Right cardiac atrium (tissue), 5 donors: ENCODE measurements around the gene LAMTOR5. TPM values are rescaled to one million over a fixed set of nuclear protein-coding genes. Genes with fewer than 3 reads are reported as not detected.
"Not testable (repeated sequence)": the region's sequence is repeated elsewhere in the genome, so short reads cannot be mapped to it uniquely, and the experiment has no call there.

Experiments used
- ATAC-seq, 2 donors: fragments of 200-7000 bp; cut with Tn5 transposase; one replicate each; pipeline versions ENCODE4 v1.8.0 to v1.9.1; 2020; ENCODE audit warnings: moderate library complexity in 2 of 2, mild to moderate bottlenecking in 1 of 2
- DNase-seq, 3 donors: peaks; one replicate each; pipeline ENCODE4 v3.0.0-alpha.2; 2020
- H3K27ac ChIP-seq: one replicate; pipeline ENCODE4 v1.5.1; 2013; ENCODE audit warnings: mild to moderate bottlenecking, low read length, control low read depth, moderate library complexity
- H3K27me3 ChIP-seq: one replicate; pipeline ENCODE4 v1.6.1; 2013; ENCODE audit not compliant: control insufficient read depth, insufficient read depth
- H3K4me1 ChIP-seq: one replicate; pipeline ENCODE4 v1.6.1; 2013; ENCODE audit warnings: low read length; ENCODE audit not compliant: control insufficient read depth, insufficient read depth
- H3K4me3 ChIP-seq: one replicate; pipeline ENCODE4 v1.5.1; 2013; ENCODE audit warnings: low read length, control low read depth
- H3K9me3 ChIP-seq: one replicate; pipeline ENCODE4 v1.6.1; 2013; ENCODE audit warnings: low read length; ENCODE audit not compliant: control insufficient read depth
- WGBS: extraction: QIAGEN DNeasy Blood & Tissue Kit; methylation state at CpG from one replicate; pipeline ENCODE4 v1.1.7; 2013; 5-methylcytosine and 5-hydroxymethylcytosine counted together
- intact Hi-C, 4 donors: fragments of 100-400 bp; cut with DNase I; formaldehyde crosslinking; loops; one replicate each; pipeline versions ENCODE4 v1.11.0 to v1.14.0; 2022 to 2023
- polyA plus RNA-seq: library from polyadenylated mRNA; stranded (reverse); fragments of 200-250 nt; gene quantifications from one replicate; pipeline ENCODE4 v1.2.3, GENCODE V29; 2013
- total RNA-seq, 4 donors: library from RNA; stranded (reverse); fragmentation: NEBNext Ultra II Directional; extraction: Animal tissue kit (Norgen Biotek cat#: 25700); gene quantifications; one replicate each; pipeline ENCODE4 v1.2.1, GENCODE V29; 2021
- donor health status: healthy with polysubstance abuse.
- donor health status: DM: no; HTN: yes; CAD: no.
- donor health status: DM: no; HTN: no; CAD: no.
- donor health status: DM: no; HTN: yes; CAD: no; lungs with severe emphysema.
- donor health status: DM: yes; HTN: yes; CAD: no.

Gene LAMTOR5
- total and polyA plus RNA-seq, 5 donors = 185 to 549 (median 213) TPM

GRCh38 chr1:110443451-110443850 lies 36.0 kb upstream of the LAMTOR5 start:
- H3K27me3 ChIP-seq = no peaks in the 10 kb centered on the region
- no peaks in the 10 kb centered on the region for H3K4me1 ChIP-seq
- no peak overlapping the region for H3K4me3 ChIP-seq
- H3K9me3 ChIP-seq = no peaks in the 10 kb centered on the region
- DNase-seq (no peak), ATAC-seq (no peak)
- WGBS = 76% methylated on average over 8 of the region's 8 CpGs
- H3K27ac ChIP-seq = no peak overlapping the region
- intact Hi-C loops = no loop called here

GRCh38 chr1:110441888-110442287 lies 34.4 kb upstream of the LAMTOR5 start:
- intact Hi-C loops = no loop called here
- ATAC-seq (peak; percentile 25 to 61), DNase-seq (no peak)
- Histone ChIP-seq H3K4me3 (no peak overlapping the region), H3K27ac (no peak overlapping the region), H3K4me1 (no peaks in the 10 kb centered on the region), H3K27me3 (no peaks in the 10 kb centered on the region), H3K9me3 (no peaks in the 10 kb centered on the region)

GRCh38 chr1:110440877-110441276 lies 33.4 kb upstream of the LAMTOR5 start:
- DNase-seq = peak in 2 of 3 donors; percentile 67 to 74
- Histone ChIP-seq H3K4me1 (no peaks in the 10 kb centered on the region), H3K27me3 (no peaks in the 10 kb centered on the region), H3K27ac (no peak overlapping the region), H3K9me3 (no peaks in the 10 kb centered on the region), H3K4me3 (no peak overlapping the region)
- 35% methylated on average over 3 of the region's 3 CpGs for WGBS
- ATAC-seq = peak; percentile 50 to 64
- intact Hi-C loops = no loop called here

- H3K4me3 ChIP-seq, H3K4me1 ChIP-seq, ATAC-seq, DNase-seq, H3K9me3 ChIP-seq, H3K27ac ChIP-seq, intact Hi-C loops, H3K27me3 ChIP-seq: not testable (repeated sequence)
- 82% methylated on average over 3 of the region's 3 CpGs for WGBS
Observed at GRCh38 chr1:110439873-110440272, 32.4 kb upstream of the LAMTOR5 start.

- intact Hi-C loops = no loop called here
- whole genome bisulfite sequencing = 62% methylated on average over 4 of the region's 4 CpGs
Observed at GRCh38 chr1:110438893-110439292, 31.4 kb upstream of the LAMTOR5 start.

GRCh38 chr1:110437645-110438299 lies 30.3 kb upstream of the LAMTOR5 start:
- H3K9me3 ChIP-seq, H3K4me1 ChIP-seq, H3K4me3 ChIP-seq, ATAC-seq, DNase-seq, intact Hi-C loops, H3K27me3 ChIP-seq, H3K27ac ChIP-seq: not testable (repeated sequence)
- 79% methylated on average over 9 of the region's 9 CpGs for WGBS

More at GRCh38 chr1:110438893-110439292, 31.4 kb upstream of the LAMTOR5 start:
- no peak for DNase-seq
- H3K9me3 ChIP-seq = no peaks in the 10 kb centered on the region
- H3K4me3 ChIP-seq = no peak overlapping the region
- no peak for ATAC-seq
- H3K27me3 ChIP-seq = no peaks in the 10 kb centered on the region
- peaks cover 4% of the 10 kb centered on the region for H3K4me1 ChIP-seq
- no peak overlapping the region for H3K27ac ChIP-seq

- H3K4me3 ChIP-seq = no peak overlapping the region
- DNase-seq (no peak), ATAC-seq (no peak)
- no peak overlapping the region for H3K27ac ChIP-seq
- H3K27me3 ChIP-seq = no peaks in the 10 kb centered on the region
- intact Hi-C loops = no loop called here
- no peaks in the 10 kb centered on the region for H3K9me3 ChIP-seq
- peaks cover 4% of the 10 kb centered on the region for H3K4me1 ChIP-seq
- WGBS = 62% methylated on average over 7 of the region's 7 CpGs
Observed at GRCh38 chr1:110436635-110437034, 29.1 kb upstream of the LAMTOR5 start.

GRCh38 chr1:110434946-110435345 lies 27.5 kb upstream of the LAMTOR5 start:
- Histone ChIP-seq H3K27me3 (no peaks in the 10 kb centered on the region), H3K9me3 (no peaks in the 10 kb centered on the region), H3K4me3 (no peak overlapping the region), H3K4me1 (peaks cover 4% of the 10 kb centered on the region), H3K27ac (no peak overlapping the region)
- ATAC-seq = peak; percentile 19 to 39
- 25% methylated on average over 3 of the region's 3 CpGs for WGBS
- intact Hi-C loops = no loop called here
- DNase-seq = no peak

- Histone ChIP-seq H3K27me3 (no peaks in the 10 kb centered on the region), H3K4me1 (peaks cover 4% of the 10 kb centered on the region), H3K9me3 (no peaks in the 10 kb centered on the region), H3K27ac (no peak overlapping the region), H3K4me3 (no peak overlapping the region)
- DNase-seq (peak; percentile 65 to 78 (median 74)), ATAC-seq (peak; percentile 74 to 83)
- 40% methylated on average over 3 of the region's 3 CpGs for WGBS
- intact Hi-C loops = no loop called here
Observed at GRCh38 chr1:110433803-110434202, 26.3 kb upstream of the LAMTOR5 start.

- no peak for DNase-seq
- no peaks in the 10 kb centered on the region for H3K27me3 ChIP-seq
- 82% methylated on average over 2 of the region's 2 CpGs for WGBS
- no peak overlapping the region for H3K27ac ChIP-seq
- no peak overlapping the region for H3K4me3 ChIP-seq
- no peaks in the 10 kb centered on the region for H3K9me3 ChIP-seq
- H3K4me1 ChIP-seq = peaks cover 4% of the 10 kb centered on the region
- ATAC-seq = no peak
- intact Hi-C loops = no loop called here
Observed at GRCh38 chr1:110433213-110433612, 25.7 kb upstream of the LAMTOR5 start.

GRCh38 chr1:110430901-110431300 lies 23.4 kb upstream of the LAMTOR5 start:
- 85% methylated on average over 4 of the region's 4 CpGs for WGBS
- intact Hi-C loops = no loop called here
- ATAC-seq = no peak
- DNase-seq = no peak
- Histone ChIP-seq H3K9me3 (no peaks in the 10 kb centered on the region), H3K4me3 (no peak overlapping the region), H3K4me1 (peaks cover 4% of the 10 kb centered on the region), H3K27ac (no peak overlapping the region), H3K27me3 (no peaks in the 10 kb centered on the region)

- Histone ChIP-seq H3K27me3 (no peaks in the 10 kb centered on the region), H3K9me3 (no peaks in the 10 kb centered on the region), H3K4me3 (no peak overlapping the region), H3K4me1 (peaks cover 8% of the 10 kb centered on the region), H3K27ac (no peak overlapping the region)
- intact Hi-C loops = no loop called here
- no peak for DNase-seq
- 67% methylated on average over 6 of the region's 6 CpGs for WGBS
- no peak for ATAC-seq
Observed at GRCh38 chr1:110430366-110430765, 22.9 kb upstream of the LAMTOR5 start.
